ENCODE measurements around the gene FBN2.

The FBN2 gene

GRCh38 chr5:128519827-128520226 lies 18.2 kb downstream of the FBN2 start:
- no peaks in the 10 kb centered on the region for H3K4me1 ChIP-seq (ENCODE audit: control insufficient read depth in 2 of 2, insufficient read depth in 1 of 2, low read depth in 1 of 2, low read length in 2 of 2)
- H2AK5ac ChIP-seq (ENCODE audit: low read depth, low read length), result no peak overlapping the region
- H2BK15ac ChIP-seq (ENCODE audit: low read length), result no peak overlapping the region
- H4K8ac ChIP-seq (ENCODE audit: low read depth, low read length), result no peak overlapping the region
- no peak overlapping the region for H3K18ac ChIP-seq (ENCODE audit: low read length)
- no peak overlapping the region for H3K14ac ChIP-seq (ENCODE audit: low read length)
- no peaks in the 10 kb centered on the region for H3K9me3 ChIP-seq (replicated peaks in 1 of 2; ENCODE audit: control insufficient read depth in 2 of 2, insufficient read depth in 1 of 2, low read depth in 1 of 2, low read length in 2 of 2)
- no peak overlapping the region for H2BK12ac ChIP-seq (ENCODE audit: low read length)
- DNase-seq (ENCODE audit: low spot score), result no peak
- WGBS, 2 donors (ENCODE audit: extremely low coverage in 2 of 2, insufficient read length in 2 of 2, insufficient replicate concordance in 1 of 2), result no CpG with 5 or more reads among the region's 1 CpG
- peaks cover 14 to 98% of the 10 kb centered on the region in 2 donors for H3K36me3 ChIP-seq (replicated peaks in 1 of 2; ENCODE audit: control insufficient read depth in 2 of 2, insufficient read depth in 2 of 2, low read length in 2 of 2)
- no peak overlapping the region for H2AFZ ChIP-seq (ENCODE audit: low read length)
- H2BK5ac ChIP-seq (ENCODE audit: low read length), result no peak overlapping the region
- no peak overlapping the region for H3K9ac ChIP-seq (ENCODE audit: low read depth, low read length, poor library complexity)
- H3K4ac ChIP-seq (ENCODE audit: low read length), result no peak overlapping the region
- peaks cover 2% of the 10 kb centered on the region for H3K79me1 ChIP-seq (ENCODE audit: low read depth, low read length)
- no peak overlapping the region for H3K23ac ChIP-seq (ENCODE audit: low read depth, low read length, poor library complexity)
- H2BK120ac ChIP-seq (ENCODE audit: low read depth, low read length), result no peak overlapping the region
- H3K27ac ChIP-seq (replicated peaks; ENCODE audit: low read length), result no peak overlapping the region
- H3K4me2 ChIP-seq (ENCODE audit: insufficient read depth, low read length, poor library complexity, severe bottlenecking), result no peak overlapping the region
- H3K27me3 ChIP-seq (ENCODE audit: control insufficient read depth in 3 of 3, insufficient read depth in 3 of 3, low read depth in 1 of 3, low read length in 3 of 3), result no peaks in the 10 kb centered on the region
- H4K91ac ChIP-seq (ENCODE audit: low read depth, low read length, poor library complexity), result no peak overlapping the region
- H3K4me3 ChIP-seq (ENCODE audit: low read length in 2 of 2), result no peak overlapping the region

GRCh38 chr5:128516978-128517377 lies 21.1 kb downstream of the FBN2 start:
- Histone ChIP-seq H3K9ac (ENCODE audit: low read depth, low read length, poor library complexity) (no peak overlapping the region), H3K4me2 (ENCODE audit: insufficient read depth, low read length, poor library complexity, severe bottlenecking) (no peak overlapping the region), H3K9me3 (replicated peaks in 1 of 2; ENCODE audit: control insufficient read depth in 2 of 2, insufficient read depth in 1 of 2, low read depth in 1 of 2, low read length in 2 of 2) (no peaks in the 10 kb centered on the region), H3K27me3 (ENCODE audit: control insufficient read depth in 3 of 3, insufficient read depth in 3 of 3, low read depth in 1 of 3, low read length in 3 of 3) (no peaks in the 10 kb centered on the region), H2BK5ac (ENCODE audit: low read length) (no peak overlapping the region), H2BK15ac (ENCODE audit: low read length) (no peak overlapping the region), H4K8ac (ENCODE audit: low read depth, low read length) (no peak overlapping the region), H3K36me3 (replicated peaks in 1 of 2; ENCODE audit: control insufficient read depth in 2 of 2, insufficient read depth in 2 of 2, low read length in 2 of 2) (peaks cover 10 to 81% of the 10 kb centered on the region in 2 donors), H2BK120ac (ENCODE audit: low read depth, low read length) (no peak overlapping the region), H4K91ac (ENCODE audit: low read depth, low read length, poor library complexity) (no peak overlapping the region), H3K4me1 (ENCODE audit: control insufficient read depth in 2 of 2, insufficient read depth in 1 of 2, low read depth in 1 of 2, low read length in 2 of 2) (no peaks in the 10 kb centered on the region), H3K4ac (ENCODE audit: low read length) (no peak overlapping the region), H2BK12ac (ENCODE audit: low read length) (no peak overlapping the region), H3K14ac (ENCODE audit: low read length) (no peak overlapping the region), H3K4me3 (ENCODE audit: low read length in 2 of 2) (no peak overlapping the region), H3K18ac (ENCODE audit: low read length) (no peak overlapping the region), H2AK5ac (ENCODE audit: low read depth, low read length) (no peak overlapping the region), H3K23ac (ENCODE audit: low read depth, low read length, poor library complexity) (no peak overlapping the region), H3K27ac (replicated peaks; ENCODE audit: low read length) (no peak overlapping the region), H3K79me1 (ENCODE audit: low read depth, low read length) (peaks cover under 1% of the 10 kb centered on the region), H2AFZ (ENCODE audit: low read length) (no peak overlapping the region)
- WGBS, 2 donors (ENCODE audit: extremely low coverage in 2 of 2, insufficient read length in 2 of 2, insufficient replicate concordance in 1 of 2), result no CpG with 5 or more reads among the region's 1 CpG
- no peak for DNase-seq (ENCODE audit: low spot score)

GRCh38 chr5:128513806-128514205 lies 24.2 kb downstream of the FBN2 start:
- Histone ChIP-seq H3K14ac (ENCODE audit: low read length) (no peak overlapping the region), H3K36me3 (replicated peaks in 1 of 2; ENCODE audit: control insufficient read depth in 2 of 2, insufficient read depth in 2 of 2, low read length in 2 of 2) (peaks cover 5 to 75% of the 10 kb centered on the region in 2 donors), H3K4me2 (ENCODE audit: insufficient read depth, low read length, poor library complexity, severe bottlenecking) (no peak overlapping the region), H3K9me3 (replicated peaks in 1 of 2; ENCODE audit: control insufficient read depth in 2 of 2, insufficient read depth in 1 of 2, low read depth in 1 of 2, low read length in 2 of 2) (no peaks in the 10 kb centered on the region), H3K4me1 (ENCODE audit: control insufficient read depth in 2 of 2, insufficient read depth in 1 of 2, low read depth in 1 of 2, low read length in 2 of 2) (no peaks in the 10 kb centered on the region), H3K27ac (replicated peaks; ENCODE audit: low read length) (no peak overlapping the region), H3K27me3 (ENCODE audit: control insufficient read depth in 3 of 3, insufficient read depth in 3 of 3, low read depth in 1 of 3, low read length in 3 of 3) (no peaks in the 10 kb centered on the region), H2BK120ac (ENCODE audit: low read depth, low read length) (no peak overlapping the region), H3K18ac (ENCODE audit: low read length) (no peak overlapping the region), H3K4ac (ENCODE audit: low read length) (no peak overlapping the region), H2BK12ac (ENCODE audit: low read length) (no peak overlapping the region), H3K23ac (ENCODE audit: low read depth, low read length, poor library complexity) (no peak overlapping the region), H2BK15ac (ENCODE audit: low read length) (no peak overlapping the region), H3K79me1 (ENCODE audit: low read depth, low read length) (no peaks in the 10 kb centered on the region), H2AFZ (ENCODE audit: low read length) (no peak overlapping the region), H4K91ac (ENCODE audit: low read depth, low read length, poor library complexity) (no peak overlapping the region), H3K4me3 (ENCODE audit: low read length in 2 of 2) (no peak overlapping the region), H2BK5ac (ENCODE audit: low read length) (no peak overlapping the region), H4K8ac (ENCODE audit: low read depth, low read length) (no peak overlapping the region), H2AK5ac (ENCODE audit: low read depth, low read length) (no peak overlapping the region), H3K9ac (ENCODE audit: low read depth, low read length, poor library complexity) (no peak overlapping the region)
- DNase-seq (ENCODE audit: low spot score), result no peak
- WGBS, 2 donors (ENCODE audit: extremely low coverage in 2 of 2, insufficient read length in 2 of 2, insufficient replicate concordance in 1 of 2), result no CpG with 5 or more reads among the region's 1 CpG

GRCh38 chr5:128512894-128513293 lies 25.2 kb downstream of the FBN2 start:
- Histone ChIP-seq H3K27me3 (ENCODE audit: control insufficient read depth in 3 of 3, insufficient read depth in 3 of 3, low read depth in 1 of 3, low read length in 3 of 3) (no peaks in the 10 kb centered on the region), H2AK5ac (ENCODE audit: low read depth, low read length) (no peak overlapping the region), H2BK120ac (ENCODE audit: low read depth, low read length) (no peak overlapping the region), H3K4me3 (ENCODE audit: low read length in 2 of 2) (no peak overlapping the region), H2BK12ac (ENCODE audit: low read length) (no peak overlapping the region), H4K8ac (ENCODE audit: low read depth, low read length) (no peak overlapping the region), H3K18ac (ENCODE audit: low read length) (no peak overlapping the region), H3K23ac (ENCODE audit: low read depth, low read length, poor library complexity) (no peak overlapping the region), H2BK15ac (ENCODE audit: low read length) (no peak overlapping the region), H3K9ac (ENCODE audit: low read depth, low read length, poor library complexity) (no peak overlapping the region), H3K79me1 (ENCODE audit: low read depth, low read length) (no peaks in the 10 kb centered on the region), H3K36me3 (replicated peaks in 1 of 2; ENCODE audit: control insufficient read depth in 2 of 2, insufficient read depth in 2 of 2, low read length in 2 of 2) (peaks cover 0 to 70% of the 10 kb centered on the region in 2 donors), H3K4ac (ENCODE audit: low read length) (no peak overlapping the region), H3K27ac (replicated peaks; ENCODE audit: low read length) (no peak overlapping the region), H3K4me2 (ENCODE audit: insufficient read depth, low read length, poor library complexity, severe bottlenecking) (no peak overlapping the region), H4K91ac (ENCODE audit: low read depth, low read length, poor library complexity) (no peak overlapping the region), H3K14ac (ENCODE audit: low read length) (no peak overlapping the region), H3K4me1 (ENCODE audit: control insufficient read depth in 2 of 2, insufficient read depth in 1 of 2, low read depth in 1 of 2, low read length in 2 of 2) (no peaks in the 10 kb centered on the region), H2AFZ (ENCODE audit: low read length) (no peak overlapping the region), H2BK5ac (ENCODE audit: low read length) (no peak overlapping the region), H3K9me3 (replicated peaks in 1 of 2; ENCODE audit: control insufficient read depth in 2 of 2, insufficient read depth in 1 of 2, low read depth in 1 of 2, low read length in 2 of 2) (peaks cover 0 to 4% of the 10 kb centered on the region in 2 donors)
- WGBS, 2 donors (ENCODE audit: extremely low coverage in 2 of 2, insufficient read length in 2 of 2, insufficient replicate concordance in 1 of 2), result no CpG with 5 or more reads among the region's 2 CpGs
- DNase-seq (ENCODE audit: low spot score), result no peak

All from neuronal stem cell (in vitro differentiated cells).